GM12878 (cell line): Measurements from ENCODE around the gene RPEL1. TPM values are rescaled to one million over a fixed set of nuclear protein-coding genes. Genes with fewer than 3 reads are reported as not detected.
"Not testable (repeated sequence)": the region's sequence is repeated elsewhere in the genome, so short reads cannot be mapped to it uniquely, and the experiment has no call there.

ENCODE experiments used
- ATAC-seq: fragments of 200-7000 bp; cut with Tn5 transposase; 3 replicates; pipeline ENCODE4 v1.9.1; 2020; ENCODE audit warnings: mild to moderate bottlenecking, moderate library complexity
- Bru-seq: library from RNA; stranded (reverse); fragments of 400-500 nt; gene quantifications from one replicate; lab custom pipeline; 2021; lab: Mats Ljungman, UMichigan
- BruChase-seq, 2 experiments: library from RNA; stranded (reverse); fragments of 400-500 nt; gene quantifications; one replicate each; lab custom pipeline; 2021; lab: Mats Ljungman, UMichigan
- BruUV-seq: library from RNA; stranded (reverse); fragments of 400-500 nt; replicated peaks from 2 replicates; lab custom pipeline; 2021; lab: Mats Ljungman, UMichigan
- CTCF ChIA-PET: fragments of 300-600 bp; sonication (Branson Sonifier 250); formaldehyde crosslinking; extraction: SDS; loops from one replicate; lab custom pipeline; 2021; ENCODE audit warnings: inconsistent platforms; lab: Yijun Ruan, JAX
- POLR2A ChIA-PET: fragments of 350-600 bp; formaldehyde crosslinking; extraction: SDS; loops from one replicate; lab custom pipeline; 2021; ENCODE audit warnings: inconsistent platforms; lab: Charles Lee
- RAD21 ChIA-PET: fragments of 300-600 bp; sonication (Branson Sonifier 250); formaldehyde crosslinking; loops from one replicate; lab custom pipeline; 2023; ENCODE audit warnings: antibody characterized with exemption; ENCODE audit not compliant: unreplicated experiment; lab: Charles Lee
- SMC1A ChIA-PET: fragments of 300-600 bp; sonication (Branson Sonifier 250); formaldehyde crosslinking; loops from one replicate; lab custom pipeline; 2023; ENCODE audit not compliant: unreplicated experiment, uncharacterized antibody; lab: Charles Lee
- DNase-seq: peaks from one replicate; pipeline ENCODE4 v3.0.0-alpha.2; 2011; ENCODE audit warnings: low read depth, low spot score
- FAIRE-seq: peaks from 3 replicates; lab custom pipeline; 2011; peaks lifted over from hg19 to GRCh38; lab: Jason Lieb, UNC
- H2AFZ ChIP-seq: 2 replicates; pipeline ENCODE4 v1.6.0; 2011; ENCODE audit warnings: low read depth, low read length, control low read depth; ENCODE audit not compliant: control insufficient read depth
- H3K27ac ChIP-seq: 2 replicates; pipeline ENCODE4 v1.5.1; 2011; ENCODE audit warnings: control low read depth; ENCODE audit not compliant: control insufficient read depth, insufficient read depth
- H3K27me3 ChIP-seq, 2 experiments: replicated peaks in 1 of 2; 2 replicates each; pipeline versions ENCODE4 v1.6.0 to v1.6.1; 2011; ENCODE audit warnings: low read length in 1 of 2; ENCODE audit not compliant: control insufficient read depth in 2 of 2, insufficient read depth in 2 of 2
- H3K36me3 ChIP-seq, 2 experiments: 2 replicates each; pipeline ENCODE4 v1.5.1; 2011; ENCODE audit warnings: low read length in 1 of 2; ENCODE audit not compliant: control insufficient read depth in 2 of 2, insufficient read depth in 2 of 2
- H3K4me1 ChIP-seq: 2 replicates; pipeline ENCODE4 v1.6.1; 2011; ENCODE audit warnings: mild to moderate bottlenecking, low read length, moderate library complexity, mixed read lengths; ENCODE audit not compliant: control insufficient read depth, insufficient read depth
- H3K4me2 ChIP-seq: 2 replicates; pipeline ENCODE4 v1.6.0; 2011; ENCODE audit warnings: control low read depth; ENCODE audit not compliant: control insufficient read depth, insufficient read depth
- H3K4me3 ChIP-seq: fragments of 200-600 bp; sonication (generic); 2 replicates; pipeline ENCODE4 v1.5.1; 2016
- H3K79me2 ChIP-seq: 2 replicates; pipeline ENCODE4 v1.6.0; 2011; ENCODE audit warnings: low read length; ENCODE audit not compliant: control insufficient read depth, insufficient read depth
- H3K9ac ChIP-seq: 2 replicates; pipeline ENCODE4 v1.8.0; 2011; ENCODE audit warnings: low read length, control low read depth, mixed read lengths; ENCODE audit not compliant: control insufficient read depth, insufficient read depth
- H3K9me3 ChIP-seq: replicated peaks from 3 replicates; pipeline ENCODE4 v1.5.1; 2011; ENCODE audit warnings: mild to moderate bottlenecking, low read length; ENCODE audit not compliant: control insufficient read depth, insufficient read depth
- H4K20me1 ChIP-seq: 2 replicates; pipeline ENCODE4 v1.6.0; 2011; ENCODE audit not compliant: control insufficient read depth, insufficient read depth
- BRCA1 ChIP-seq: IDR thresholded peaks from 2 replicates; pipeline ENCODE4 v1.6.1; 2011; ENCODE audit warnings: low read depth, low read length, improper control_type of control experiment
- CBX3 ChIP-seq: fragments of 200-600 bp; sonication (generic); IDR thresholded peaks from 2 replicates; pipeline ENCODE4 v1.6.1; 2016; ENCODE audit warnings: low read depth, borderline replicate concordance
- DPF2 ChIP-seq: fragments of 450-650 bp; IDR thresholded peaks from 2 replicates; pipeline ENCODE4 v1.6.1; 2017; ENCODE audit warnings: mild to moderate bottlenecking
- KAT2A ChIP-seq: conservative IDR thresholded peaks from 2 replicates; pipeline ENCODE4 v1.6.1; 2011; ENCODE audit warnings: low read depth, low read length; ENCODE audit not compliant: control insufficient read depth
- POLR2AphosphoS5 ChIP-seq: IDR thresholded peaks from 2 replicates; pipeline ENCODE4 v1.6.1; 2011; ENCODE audit warnings: mild to moderate bottlenecking, low read length, inconsistent platforms
- SMAD5 ChIP-seq: IDR thresholded peaks from 2 replicates; pipeline ENCODE4 v1.6.1; 2016; ENCODE audit warnings: antibody characterized with exemption, low read depth
- SMARCA5 ChIP-seq: fragments of 450-650 bp; IDR thresholded peaks from 2 replicates; pipeline ENCODE4 v1.6.1; 2017; ENCODE audit warnings: mild to moderate bottlenecking
- TCF12 ChIP-seq: IDR thresholded peaks from 2 replicates; pipeline ENCODE4 v1.6.1; 2011; ENCODE audit warnings: low read depth, mild to moderate bottlenecking, low read length
- TCF7 ChIP-seq: IDR thresholded peaks from 2 replicates; pipeline ENCODE4 v1.6.1; 2014; ENCODE audit warnings: antibody characterized with exemption, borderline replicate concordance
- WRNIP1 ChIP-seq: IDR thresholded peaks from 2 replicates; pipeline ENCODE4 v1.6.1; 2011; ENCODE audit warnings: low read depth, low read length, improper control_type of control experiment, borderline replicate concordance
- YY1 ChIP-seq: IDR thresholded peaks from 2 replicates; pipeline ENCODE4 v1.6.1; 2011; ENCODE audit warnings: low read depth, mild to moderate bottlenecking, low read length
- WGBS: methylation state at CpG from one replicate; pipeline ENCODE4 v1.1.6; 2016; ENCODE audit warnings: low lambda C conversion rate; ENCODE audit not compliant: insufficient replicate concordance, insufficient coverage; ENCODE audit errors: missing lambda C conversion rate; 5-methylcytosine and 5-hydroxymethylcytosine counted together
- in situ Hi-C: fragments of 300-500 bp; cut with MboI; formaldehyde crosslinking; loops from 9 replicates; pipeline ENCODE4 v1.14.3; 2018; ENCODE audit warnings: mixed read lengths
- intact Hi-C: fragments of 100-400 bp; cut with micrococcal nuclease; formaldehyde crosslinking; loops from one replicate; pipeline ENCODE4 v1.14.2; 2022; ENCODE audit not compliant: unreplicated experiment
- long read RNA-seq, 2 experiments: library from polyadenylated mRNA; unstranded; transcript quantifications; one replicate each; pipeline ENCODE4 v2.0.0, GENCODE V29; 2019 to 2020
- polyA minus RNA-seq, 3 experiments: library from RNA; depleted of rRNA, polyadenylated mRNA; stranded (reverse); fragments of >200 nt; gene quantifications; 2 replicates each; pipeline ENCODE4 v1.2.3, GENCODE V29; 2011
- polyA plus RNA-seq, 11 experiments: library from polyadenylated mRNA; depleted of rRNA in 4 of 11; unstranded in 6 of 11; stranded (reverse) in 5 of 11; fragments of >200 nt; fragmentation: Nextera tagmentation in 4 of 11; fragmentation: Illumina TruSeq in 1 of 11; extraction: Ambion mirVana in 4 of 11; extraction: Trizol in 1 of 11; gene quantifications; 1 replicate in 1 of 11; 2 replicates in 10 of 11; pipeline versions ENCODE4 v1.2.1 to v1.2.3, GENCODE V29; 2011 to 2016; ENCODE audit warnings: inconsistent platforms in 2 of 11, missing spikeins in 2 of 11, low read depth in 1 of 11
- total RNA-seq, 4 experiments: library from RNA; depleted of rRNA in 3 of 4; stranded (reverse); fragments of >200 nt in 3 of 4; fragmentation: Illumina TruSeq in 1 of 4; extraction: Trizol in 1 of 4; gene quantifications; 2 replicates each; pipeline versions ENCODE4 v1.2.1 to v1.2.3, GENCODE V29; 2013 to 2021

RPEL1 gene
- total RNA-seq (2013; cell fraction: nucleolus; rRNA removed), result 0.23 TPM in 1 of 2 replicates, not detected in the other
- 0.11 TPM in 1 of 2 replicates, not detected in the other for total RNA-seq (2014; rRNA removed)
- total RNA-seq (2014; rRNA removed; fragmentation: Illumina TruSeq; extraction: Trizol), result not detected in 2 replicates
- not detected in 2 replicates for total RNA-seq (2021)
- not detected for polyA plus RNA-seq (2011; ENCODE audit: low read depth)
- 0.04 and 0.12 TPM in 2 replicates for polyA plus RNA-seq (2011; rRNA removed)
- polyA plus RNA-seq (2011; cell fraction: cytosol; rRNA removed), result 0.10 and 0.12 TPM in 2 replicates
- 0.09 TPM in 1 of 2 replicates, not detected in the other for polyA plus RNA-seq (2011; cell fraction: nucleus; rRNA removed)
- polyA plus RNA-seq (2012), result 0.04 and 0.07 TPM in 2 replicates
- 0.07 TPM in 1 of 2 replicates, not detected in the other for polyA plus RNA-seq (2014; fragmentation: Illumina TruSeq; extraction: Trizol)
- under 1 TPM; 0.05 to 0.08 TPM for polyA plus RNA-seq (2014; fragmentation: Nextera tagmentation; extraction: Ambion mirVana)
- 0.04 TPM in 1 of 2 replicates, not detected in the other for polyA plus RNA-seq (2014; rRNA removed)
- not detected for polyA plus RNA-seq (2016; fragmentation: Nextera tagmentation; extraction: Ambion mirVana)
- 0.21 and 0.29 TPM in 2 replicates for polyA minus RNA-seq (2011; rRNA and poly(A)+ RNA removed)
- not detected in 2 replicates for polyA minus RNA-seq (2011; cell fraction: cytosol; rRNA and poly(A)+ RNA removed)
- polyA minus RNA-seq (2011; cell fraction: nucleus; rRNA and poly(A)+ RNA removed), result not detected in 2 replicates
- Bru-seq, nascent RNA, result not detected
- not detected for BruChase-seq, experiment 1, labeled RNA remaining after a 6-hour chase
- not detected for BruChase-seq, experiment 2, labeled RNA remaining after a 2-hour chase
- long read RNA-seq, experiment 1, result 0 reads
- long read RNA-seq, experiment 2, result 0 reads

DNA sequence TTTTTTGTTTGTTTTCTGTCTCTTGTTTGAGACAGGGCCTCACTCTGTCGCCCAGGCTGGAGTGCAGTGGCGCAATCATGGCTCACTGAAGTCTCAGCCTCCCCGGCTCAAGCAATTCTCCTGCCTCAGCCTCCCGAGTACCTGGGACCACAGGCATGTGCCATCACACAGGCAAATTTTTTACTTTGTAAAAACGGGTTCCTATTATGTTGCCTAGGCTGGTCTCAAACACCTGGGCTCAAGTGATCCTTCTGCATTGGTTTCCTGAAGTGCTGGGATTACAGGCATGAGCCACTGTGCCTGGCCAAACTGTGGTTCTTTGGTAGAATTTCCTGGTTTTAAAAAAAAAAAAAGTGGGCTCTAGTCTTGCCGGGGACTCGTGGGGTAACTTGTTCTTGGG is at the start of gene RPEL1:
Gene RPEL1, plus strand, starts transcription at position 301 of the 400 bp plus-strand sequence. CDS start 110 bp downstream, outside the sequence.
- ChIA-PET RAD21 (interaction anchor here (1.5 to 2.6 kb wide), 4 partner anchors 141 to 329 kb away, joined by 4 to 63 read pairs (median 12); partner anchors contain the start of gene CNNM2), SMC1A (interaction anchor here (1.3 to 2.7 kb wide), 6 partner anchors 41 to 327 kb away, joined by 3 to 50 read pairs (median 12); partner anchors contain the start of gene CNNM2), CTCF (interaction anchor here (1.0 to 6.0 kb wide), 7 partner anchors 163 to 344 kb away, joined by 4 to 96 read pairs (median 12); partner anchors contain the start of gene CNNM2)
- FAIRE-seq, H2AFZ ChIP-seq, H3K9me3 ChIP-seq, H3K4me3 ChIP-seq, ATAC-seq, POLR2A ChIA-PET, H3K36me3 ChIP-seq, H3K4me1 ChIP-seq, intact Hi-C loops, H3K27me3 ChIP-seq, H3K79me2 ChIP-seq, H3K4me2 ChIP-seq, H3K9ac ChIP-seq, DNase-seq, H3K27ac ChIP-seq, H4K20me1 ChIP-seq, BruUV-seq: not testable (repeated sequence)
- WGBS, result 66% methylated on average over 7 of the region's 7 CpGs
- in situ Hi-C loops, result loop anchor here (10.0 kb wide), 1 partner anchor 171 kb away; no protein-coding TSS in a partner anchor

DNA sequence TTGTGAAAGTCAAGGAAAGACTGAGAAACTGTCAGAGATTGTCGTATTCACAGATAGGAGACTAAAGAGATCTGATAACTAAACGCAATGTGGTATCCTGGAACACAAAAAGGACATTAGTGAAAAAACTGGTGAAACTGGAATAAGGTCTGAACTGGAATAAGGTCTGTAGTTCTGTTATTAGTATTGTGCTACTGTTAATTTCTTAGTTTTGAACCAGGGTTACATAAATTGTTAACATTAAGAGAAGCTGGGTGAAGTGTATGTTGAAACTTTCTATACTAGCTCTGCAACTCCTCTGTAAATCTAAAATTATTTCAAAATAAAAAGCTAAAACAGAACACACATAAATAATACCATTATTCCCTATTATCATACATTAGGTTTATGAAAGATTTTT is 49.2 kb upstream of the RPEL1 start:
- Histone ChIP-seq H3K79me2 (peaks cover 13% of the 10 kb centered on the region), H3K27ac (no peak overlapping the region), H3K4me1 (peaks cover 4% of the 10 kb centered on the region), H3K36me3 (no peaks in the 10 kb centered on the region), H4K20me1 (no peaks in the 10 kb centered on the region), H3K4me2 (no peak overlapping the region), H2AFZ (no peak overlapping the region), H3K27me3 (no peaks in the 10 kb centered on the region), H3K9ac (no peak overlapping the region), H3K9me3 (no peaks in the 10 kb centered on the region), H3K4me3 (no peak overlapping the region)
- SMC1A ChIA-PET, result interaction anchor here (1.0 to 1.1 kb wide), 2 partner anchors 132 to 220 kb away, joined by 3 read pairs; no protein-coding TSS in a partner anchor
- WGBS, result 100% methylated on average over 2 of the region's 2 CpGs
- POLR2A ChIA-PET, result interaction anchor here (1.2 kb wide), 1 partner anchor 74 kb away, joined by 3 read pairs; no protein-coding TSS in a partner anchor
- FAIRE-seq (no peak), ATAC-seq (no peak), DNase-seq (no peak)
- no peak for TF ChIP-seq SMAD5
- no peak for TF ChIP-seq CBX3
- no peak for TF ChIP-seq POLR2AphosphoS5
- no peak for TF ChIP-seq DPF2
- no peak for TF ChIP-seq WRNIP1
- no peak for TF ChIP-seq YY1
- TF ChIP-seq KAT2A, result no peak
- TF ChIP-seq TCF7, result no peak
- no peak for TF ChIP-seq TCF12
- no peak for TF ChIP-seq SMARCA5
- no peak for TF ChIP-seq BRCA1
- RAD21 ChIA-PET, result no interaction called here
- CTCF ChIA-PET, result interaction anchor here (0.7 to 1.3 kb wide), 4 partner anchors 23 to 49 kb away, joined by 3 read pairs; no protein-coding TSS in a partner anchor
- no TSS peak for BruUV-seq
- intact Hi-C loops (loop anchor here (10.0 kb wide), 1 partner anchor 552 kb away; the partner anchor contains the start of gene TRIM8), in situ Hi-C loops (no loop called here)
